ENCODE results near the gene ECE1. TPM values are rescaled to one million over a fixed set of nuclear protein-coding genes. Genes with fewer than 3 reads are reported as not detected.

Gene ECE1
- total and polyA plus RNA-seq, 2 of the 13 experiments (the other 11 are each of a cell fraction or from before 2014, with no cell fraction given), result 13.5 to 21.2 TPM

DNA sequence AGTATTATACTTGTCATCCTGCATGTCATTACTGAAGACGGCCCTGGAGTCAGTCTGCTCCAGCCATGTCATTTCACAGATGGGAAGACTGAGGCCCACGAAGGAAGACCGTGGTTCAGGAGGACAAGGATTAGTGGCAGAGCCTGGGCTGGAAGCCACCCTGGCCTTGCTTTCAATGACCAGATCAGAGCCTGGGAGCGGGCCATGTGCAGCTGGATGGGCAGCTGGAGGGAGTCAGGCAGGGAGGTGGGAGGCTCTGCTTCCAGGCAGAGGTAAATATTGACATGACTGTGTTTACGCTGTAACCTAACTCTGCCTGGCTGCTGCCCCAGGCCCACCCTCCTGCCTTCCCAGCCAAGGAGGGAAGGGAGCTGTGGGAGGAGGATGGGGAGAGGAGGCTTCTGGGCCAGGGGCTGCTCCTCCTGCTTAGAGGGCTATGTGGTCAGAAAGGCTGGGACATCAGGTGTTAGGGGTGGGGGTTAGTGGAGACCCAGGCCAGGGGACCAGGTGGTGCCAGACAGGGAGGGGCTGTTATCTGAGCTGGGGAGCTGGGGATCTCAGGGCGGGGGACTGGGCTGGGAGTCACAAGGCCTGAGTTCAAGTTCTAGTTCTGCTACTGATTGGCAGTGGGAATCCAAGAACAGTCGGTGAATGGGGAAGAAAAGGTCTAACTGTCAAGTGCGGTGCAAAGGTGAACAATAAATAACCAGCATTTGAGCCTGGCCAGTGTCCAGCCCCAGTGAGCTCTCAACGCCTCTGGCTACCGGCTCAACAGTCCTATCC, 48.5 kb upstream of the ECE1 start (continued):
- TF ChIP-seq GPN1 (CRISPR knock-in tag; IDR thresholded peaks at IDR 0.05; ENCODE audit: borderline replicate concordance), result no peak
- no peak for TF ChIP-seq GZF1 (CRISPR knock-in tag; IDR thresholded peaks at IDR 0.05)
- TF ChIP-seq ZNF530 (CRISPR knock-in tag; IDR thresholded peaks at IDR 0.05; ENCODE audit: low read depth), result no peak
- TF ChIP-seq RCOR2 (CRISPR knock-in tag; IDR thresholded peaks at IDR 0.05), result peak; percentile 96
- TF ChIP-seq, protein P1, sequence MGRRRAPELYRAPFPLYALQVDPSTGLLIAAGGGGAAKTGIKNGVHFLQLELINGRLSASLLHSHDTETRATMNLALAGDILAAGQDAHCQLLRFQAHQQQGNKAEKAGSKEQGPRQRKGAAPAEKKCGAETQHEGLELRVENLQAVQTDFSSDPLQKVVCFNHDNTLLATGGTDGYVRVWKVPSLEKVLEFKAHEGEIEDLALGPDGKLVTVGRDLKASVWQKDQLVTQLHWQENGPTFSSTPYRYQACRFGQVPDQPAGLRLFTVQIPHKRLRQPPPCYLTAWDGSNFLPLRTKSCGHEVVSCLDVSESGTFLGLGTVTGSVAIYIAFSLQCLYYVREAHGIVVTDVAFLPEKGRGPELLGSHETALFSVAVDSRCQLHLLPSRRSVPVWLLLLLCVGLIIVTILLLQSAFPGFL (CRISPR knock-in tag; IDR thresholded peaks at IDR 0.05), result no peak
- TF ChIP-seq, protein P2, sequence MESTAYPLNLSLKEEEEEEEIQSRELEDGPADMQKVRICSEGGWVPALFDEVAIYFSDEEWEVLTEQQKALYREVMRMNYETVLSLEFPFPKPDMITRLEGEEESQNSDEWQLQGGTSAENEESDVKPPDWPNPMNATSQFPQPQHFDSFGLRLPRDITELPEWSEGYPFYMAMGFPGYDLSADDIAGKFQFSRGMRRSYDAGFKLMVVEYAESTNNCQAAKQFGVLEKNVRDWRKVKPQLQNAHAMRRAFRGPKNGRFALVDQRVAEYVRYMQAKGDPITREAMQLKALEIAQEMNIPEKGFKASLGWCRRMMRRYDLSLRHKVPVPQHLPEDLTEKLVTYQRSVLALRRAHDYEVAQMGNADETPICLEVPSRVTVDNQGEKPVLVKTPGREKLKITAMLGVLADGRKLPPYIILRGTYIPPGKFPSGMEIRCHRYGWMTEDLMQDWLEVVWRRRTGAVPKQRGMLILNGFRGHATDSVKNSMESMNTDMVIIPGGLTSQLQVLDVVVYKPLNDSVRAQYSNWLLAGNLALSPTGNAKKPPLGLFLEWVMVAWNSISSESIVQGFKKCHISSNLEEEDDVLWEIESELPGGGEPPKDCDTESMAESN (CRISPR knock-in tag; conservative IDR thresholded peaks at IDR 0.05), result 0 out of 2 replicates have a peak, but pooled peaks have one; percentile 52
- no peak for TF ChIP-seq TOE1 (CRISPR knock-in tag; IDR thresholded peaks at IDR 0.05)
- no peak for TF ChIP-seq HOXA9 (CRISPR knock-in tag; IDR thresholded peaks at IDR 0.05; ENCODE audit: borderline replicate concordance)
- TF ChIP-seq ZBTB8A (CRISPR knock-in tag; IDR thresholded peaks at IDR 0.05; ENCODE audit: borderline replicate concordance, low read depth), result no peak
- TF ChIP-seq HOXA3 (CRISPR knock-in tag; IDR thresholded peaks at IDR 0.05), result peak; percentile 69; the same call in 1 of the 2 replicates
- TF ChIP-seq, protein P3, sequence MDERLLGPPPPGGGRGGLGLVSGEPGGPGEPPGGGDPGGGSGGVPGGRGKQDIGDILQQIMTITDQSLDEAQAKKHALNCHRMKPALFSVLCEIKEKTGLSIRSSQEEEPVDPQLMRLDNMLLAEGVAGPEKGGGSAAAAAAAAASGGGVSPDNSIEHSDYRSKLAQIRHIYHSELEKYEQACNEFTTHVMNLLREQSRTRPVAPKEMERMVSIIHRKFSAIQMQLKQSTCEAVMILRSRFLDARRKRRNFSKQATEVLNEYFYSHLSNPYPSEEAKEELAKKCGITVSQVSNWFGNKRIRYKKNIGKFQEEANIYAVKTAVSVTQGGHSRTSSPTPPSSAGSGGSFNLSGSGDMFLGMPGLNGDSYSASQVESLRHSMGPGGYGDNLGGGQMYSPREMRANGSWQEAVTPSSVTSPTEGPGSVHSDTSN (CRISPR knock-in tag; IDR thresholded peaks at IDR 0.05), result peak; percentile 49; the same call in 1 of the 2 replicates
- TF ChIP-seq, protein P4, sequence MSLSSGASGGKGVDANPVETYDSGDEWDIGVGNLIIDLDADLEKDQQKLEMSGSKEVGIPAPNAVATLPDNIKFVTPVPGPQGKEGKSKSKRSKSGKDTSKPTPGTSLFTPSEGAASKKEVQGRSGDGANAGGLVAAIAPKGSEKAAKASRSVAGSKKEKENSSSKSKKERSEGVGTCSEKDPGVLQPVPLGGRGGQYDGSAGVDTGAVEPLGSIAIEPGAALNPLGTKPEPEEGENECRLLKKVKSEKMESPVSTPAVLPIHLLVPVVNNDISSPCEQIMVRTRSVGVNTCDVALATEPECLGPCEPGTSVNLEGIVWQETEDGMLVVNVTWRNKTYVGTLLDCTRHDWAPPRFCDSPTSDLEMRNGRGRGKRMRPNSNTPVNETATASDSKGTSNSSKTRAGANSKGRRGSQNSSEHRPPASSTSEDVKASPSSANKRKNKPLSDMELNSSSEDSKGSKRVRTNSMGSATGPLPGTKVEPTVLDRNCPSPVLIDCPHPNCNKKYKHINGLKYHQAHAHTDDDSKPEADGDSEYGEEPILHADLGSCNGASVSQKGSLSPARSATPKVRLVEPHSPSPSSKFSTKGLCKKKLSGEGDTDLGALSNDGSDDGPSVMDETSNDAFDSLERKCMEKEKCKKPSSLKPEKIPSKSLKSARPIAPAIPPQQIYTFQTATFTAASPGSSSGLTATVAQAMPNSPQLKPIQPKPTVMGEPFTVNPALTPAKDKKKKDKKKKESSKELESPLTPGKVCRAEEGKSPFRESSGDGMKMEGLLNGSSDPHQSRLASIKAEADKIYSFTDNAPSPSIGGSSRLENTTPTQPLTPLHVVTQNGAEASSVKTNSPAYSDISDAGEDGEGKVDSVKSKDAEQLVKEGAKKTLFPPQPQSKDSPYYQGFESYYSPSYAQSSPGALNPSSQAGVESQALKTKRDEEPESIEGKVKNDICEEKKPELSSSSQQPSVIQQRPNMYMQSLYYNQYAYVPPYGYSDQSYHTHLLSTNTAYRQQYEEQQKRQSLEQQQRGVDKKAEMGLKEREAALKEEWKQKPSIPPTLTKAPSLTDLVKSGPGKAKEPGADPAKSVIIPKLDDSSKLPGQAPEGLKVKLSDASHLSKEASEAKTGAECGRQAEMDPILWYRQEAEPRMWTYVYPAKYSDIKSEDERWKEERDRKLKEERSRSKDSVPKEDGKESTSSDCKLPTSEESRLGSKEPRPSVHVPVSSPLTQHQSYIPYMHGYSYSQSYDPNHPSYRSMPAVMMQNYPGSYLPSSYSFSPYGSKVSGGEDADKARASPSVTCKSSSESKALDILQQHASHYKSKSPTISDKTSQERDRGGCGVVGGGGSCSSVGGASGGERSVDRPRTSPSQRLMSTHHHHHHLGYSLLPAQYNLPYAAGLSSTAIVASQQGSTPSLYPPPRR (CRISPR knock-in tag; IDR thresholded peaks at IDR 0.05; ENCODE audit: borderline replicate concordance), result peak; percentile 93
- TF ChIP-seq YY1 (IDR thresholded peaks at IDR 0.05; ENCODE audit: insufficient read depth, insufficient replicate concordance, low read depth, low read length), result peak; percentile 15
- TF ChIP-seq PHF21A (CRISPR knock-in tag; IDR thresholded peaks at IDR 0.05), result peak; percentile 82
- TF ChIP-seq ZKSCAN8 (CRISPR knock-in tag; IDR thresholded peaks at IDR 0.05; ENCODE audit: borderline replicate concordance), result no peak
- TF ChIP-seq RFXANK (CRISPR knock-in tag; IDR thresholded peaks at IDR 0.05), result no peak
- no peak for TF ChIP-seq ZNF839 (CRISPR knock-in tag; IDR thresholded peaks at IDR 0.05; ENCODE audit: borderline replicate concordance)

All from HepG2 (cell line).